ENCODE results near the gene CORO2A. TPM values are rescaled to one million over a fixed set of nuclear protein-coding genes. Genes with fewer than 3 reads are reported as not detected.

CORO2A gene
- total RNA-seq, 4 donors from 2014 or later: 0.77 to 4.8 (median 0.86) TPM

DNA sequence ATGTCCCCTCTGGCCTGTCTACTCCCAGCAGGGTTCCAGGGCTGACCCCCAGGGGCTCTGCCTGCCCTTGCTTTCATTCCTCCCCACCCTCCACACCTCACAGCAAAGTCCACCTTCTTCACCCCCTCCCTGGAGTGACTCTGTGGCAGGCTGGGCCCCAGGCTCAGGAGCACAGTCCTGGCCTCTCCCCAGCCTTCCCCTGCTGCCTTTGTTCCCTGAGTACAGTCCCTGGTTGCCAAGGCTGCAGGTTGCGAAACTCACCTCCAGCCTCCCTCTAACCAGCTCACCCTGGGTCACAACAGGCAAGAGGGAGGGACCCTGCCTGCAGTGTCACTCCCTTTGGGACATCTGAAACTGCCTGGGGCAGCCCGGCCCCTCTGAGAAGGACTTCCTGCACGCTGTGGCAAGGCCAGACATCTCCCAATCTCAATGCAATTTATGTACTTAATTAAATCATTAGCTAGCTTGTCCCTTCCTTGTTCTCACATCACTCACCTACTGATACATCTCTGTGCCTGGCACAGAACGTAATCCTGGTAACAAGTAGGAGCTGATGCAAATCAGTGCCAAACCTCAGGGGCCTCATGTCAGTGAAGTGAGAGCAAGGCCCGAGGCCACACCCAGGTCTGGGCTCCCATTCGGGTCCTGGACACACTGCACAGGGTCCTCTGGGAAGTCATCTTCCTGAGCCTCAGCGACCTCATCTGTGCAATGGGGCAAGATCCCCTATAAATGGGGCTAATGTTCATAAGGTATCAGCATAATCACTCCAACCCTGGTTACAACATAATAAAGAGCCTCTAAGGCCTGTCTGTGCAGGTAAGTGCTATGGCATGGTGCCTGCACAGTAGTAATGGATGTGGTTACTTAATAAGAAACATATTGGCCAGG is 46.1 kb downstream of the CORO2A start:
- Histone ChIP-seq H3K27me3 (no peaks in the 10 kb centered on the region), H3K4me3 (no peak overlapping the region), H3K9me3 (no peaks in the 10 kb centered on the region), H3K36me3 (no peaks in the 10 kb centered on the region), H3K4me1 (no peaks in the 10 kb centered on the region), H3K27ac (no peak overlapping the region)
- TF ChIP-seq POLR2AphosphoS5 (IDR thresholded peaks at IDR 0.05) (no peak), EP300 (IDR thresholded peaks at IDR 0.05) (no peak), POLR2A (IDR thresholded peaks at IDR 0.05) (no peak)
- TF ChIP-seq, protein P1, sequence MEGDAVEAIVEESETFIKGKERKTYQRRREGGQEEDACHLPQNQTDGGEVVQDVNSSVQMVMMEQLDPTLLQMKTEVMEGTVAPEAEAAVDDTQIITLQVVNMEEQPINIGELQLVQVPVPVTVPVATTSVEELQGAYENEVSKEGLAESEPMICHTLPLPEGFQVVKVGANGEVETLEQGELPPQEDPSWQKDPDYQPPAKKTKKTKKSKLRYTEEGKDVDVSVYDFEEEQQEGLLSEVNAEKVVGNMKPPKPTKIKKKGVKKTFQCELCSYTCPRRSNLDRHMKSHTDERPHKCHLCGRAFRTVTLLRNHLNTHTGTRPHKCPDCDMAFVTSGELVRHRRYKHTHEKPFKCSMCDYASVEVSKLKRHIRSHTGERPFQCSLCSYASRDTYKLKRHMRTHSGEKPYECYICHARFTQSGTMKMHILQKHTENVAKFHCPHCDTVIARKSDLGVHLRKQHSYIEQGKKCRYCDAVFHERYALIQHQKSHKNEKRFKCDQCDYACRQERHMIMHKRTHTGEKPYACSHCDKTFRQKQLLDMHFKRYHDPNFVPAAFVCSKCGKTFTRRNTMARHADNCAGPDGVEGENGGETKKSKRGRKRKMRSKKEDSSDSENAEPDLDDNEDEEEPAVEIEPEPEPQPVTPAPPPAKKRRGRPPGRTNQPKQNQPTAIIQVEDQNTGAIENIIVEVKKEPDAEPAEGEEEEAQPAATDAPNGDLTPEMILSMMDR (IDR thresholded peaks at IDR 0.05): no peak
- 35 to 77% methylated on average over 2 to 4 of the region's 7 CpGs for WGBS, 2 donors (ENCODE audit: low coverage in 1 of 2)
- no peak for ATAC-seq

DNA sequence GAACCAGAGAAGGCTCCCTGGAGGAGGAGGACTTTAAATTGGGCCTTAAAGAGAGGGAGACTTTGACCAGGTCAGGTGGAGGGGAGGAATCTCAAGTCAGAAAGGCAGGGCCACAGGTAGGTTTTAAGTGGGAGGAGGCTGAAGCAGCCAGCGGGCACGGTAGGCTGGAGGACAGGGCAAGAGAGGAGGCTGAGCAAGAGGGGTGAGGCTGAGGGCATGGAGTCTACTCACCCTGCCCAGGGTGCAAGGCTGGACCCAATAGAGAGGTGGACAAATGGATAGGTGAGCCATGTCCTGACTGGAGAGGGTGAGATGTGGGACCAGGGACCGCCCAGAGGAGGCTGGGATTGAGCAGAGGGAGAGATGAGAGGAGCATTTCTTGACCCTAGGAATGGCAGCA is 47.8 kb downstream of the CORO2A start:
- no peaks in the 10 kb centered on the region for H3K36me3 ChIP-seq
- H3K27ac ChIP-seq: no peak overlapping the region
- no peaks in the 10 kb centered on the region for H3K4me1 ChIP-seq
- TF ChIP-seq EP300 (IDR thresholded peaks at IDR 0.05) (no peak), POLR2AphosphoS5 (IDR thresholded peaks at IDR 0.05) (no peak), POLR2A (IDR thresholded peaks at IDR 0.05) (no peak)
- TF ChIP-seq, protein P1 (IDR thresholded peaks at IDR 0.05): no peak
- WGBS, 2 donors (ENCODE audit: low coverage in 1 of 2): 88 to 92% methylated on average over 3 of the region's 3 CpGs
- no peak overlapping the region for H3K4me3 ChIP-seq
- H3K27me3 ChIP-seq: no peaks in the 10 kb centered on the region
- no peak for ATAC-seq
- no peaks in the 10 kb centered on the region for H3K9me3 ChIP-seq

GRCh38 chr9:98144076-98144475 is 48.4 kb downstream of the CORO2A start:
- H3K4me3 ChIP-seq: no peak overlapping the region
- no peaks in the 10 kb centered on the region for H3K36me3 ChIP-seq
- no peaks in the 10 kb centered on the region for H3K4me1 ChIP-seq
- WGBS, 2 donors (ENCODE audit: low coverage in 1 of 2): 82 to 86% methylated on average over 2 to 3 of the region's 4 CpGs
- TF ChIP-seq POLR2A (IDR thresholded peaks at IDR 0.05) (no peak), POLR2AphosphoS5 (IDR thresholded peaks at IDR 0.05) (no peak), EP300 (IDR thresholded peaks at IDR 0.05) (no peak)
- TF ChIP-seq, protein P1 (IDR thresholded peaks at IDR 0.05): no peak
- H3K9me3 ChIP-seq: no peaks in the 10 kb centered on the region
- no peak for ATAC-seq
- H3K27ac ChIP-seq: no peak overlapping the region
- H3K27me3 ChIP-seq: no peaks in the 10 kb centered on the region

GRCh38 chr9:98142925-98143481 is 49.4 kb downstream of the CORO2A start:
- no peak for ATAC-seq
- no CpG with 5 or more reads among the region's 8 CpGs for WGBS, 2 donors (ENCODE audit: low coverage in 1 of 2)
- TF ChIP-seq, protein P1 (IDR thresholded peaks at IDR 0.05): no peak
- TF ChIP-seq POLR2A (IDR thresholded peaks at IDR 0.05) (no peak), EP300 (IDR thresholded peaks at IDR 0.05) (no peak), POLR2AphosphoS5 (IDR thresholded peaks at IDR 0.05) (no peak)

More at GRCh38 chr9:98142925-98143481, 49.4 kb downstream of the CORO2A start:
- Histone ChIP-seq H3K27me3 (no peaks in the 10 kb centered on the region), H3K4me1 (no peaks in the 10 kb centered on the region), H3K27ac (no peak overlapping the region), H3K9me3 (no peaks in the 10 kb centered on the region), H3K36me3 (no peaks in the 10 kb centered on the region), H3K4me3 (no peak overlapping the region)
